CD4-positive, alpha-beta T cell treated with Interleukin-12 subunit alpha and Interleukin-12 subunit beta, for 1 hour (primary cell): ENCODE results near the gene LRRC8E.
A peak's percentile ranks its signal among the peaks of the same experiment; 100 is the strongest.

ENCODE experiments used
- DNase-seq: peaks from one replicate; pipeline ENCODE4 v3.0.0-alpha.2; 2020

Gene LRRC8E

DNA sequence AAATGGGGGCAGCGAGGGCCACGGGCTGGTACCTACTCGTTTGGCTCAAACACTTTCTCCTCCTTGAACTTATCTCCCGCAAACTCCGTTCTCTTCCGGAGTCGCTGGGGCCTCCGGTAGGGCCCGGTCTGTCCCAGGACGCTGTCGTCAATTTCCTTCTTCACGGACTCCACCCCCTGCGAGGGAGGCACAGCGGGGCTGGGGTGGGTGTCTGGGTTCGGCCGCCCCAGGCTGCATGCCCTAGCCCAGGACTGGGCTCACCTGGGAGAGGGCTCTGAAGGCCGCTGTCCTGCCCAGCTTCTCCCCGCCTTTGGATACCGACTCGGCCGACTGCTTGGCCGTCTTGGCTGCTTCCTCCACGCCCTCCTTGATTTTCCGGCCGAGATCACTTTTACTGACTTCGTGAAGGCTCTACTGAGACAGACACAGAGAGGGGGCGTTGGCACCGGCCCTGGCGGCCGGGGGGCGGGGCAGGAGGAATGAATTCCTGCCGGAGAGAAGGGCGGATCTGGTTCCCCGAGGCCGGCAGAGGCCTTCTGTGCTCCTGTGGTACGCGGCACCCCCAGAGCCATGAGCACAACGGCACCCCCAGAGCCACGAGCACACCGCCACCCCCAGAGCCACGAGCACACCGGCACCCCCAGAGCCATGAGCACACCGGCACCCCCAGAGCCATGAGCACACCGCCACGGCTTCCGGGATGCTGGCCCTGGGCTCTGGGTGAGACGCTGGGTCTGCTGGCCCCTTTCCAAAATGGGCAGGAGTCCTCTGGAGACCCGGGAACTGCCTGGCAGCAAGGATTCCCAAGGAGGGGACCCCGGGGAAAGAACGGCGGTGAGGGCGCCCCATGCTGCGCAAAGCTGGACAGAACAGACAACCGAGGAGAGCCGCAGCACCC is 45.8 kb downstream of the LRRC8E start:
- DNase-seq = no peak

- DNase-seq = no peak
Observed at GRCh38 chr19:7934766-7935165, 46.5 kb downstream of the LRRC8E start.

DNA sequence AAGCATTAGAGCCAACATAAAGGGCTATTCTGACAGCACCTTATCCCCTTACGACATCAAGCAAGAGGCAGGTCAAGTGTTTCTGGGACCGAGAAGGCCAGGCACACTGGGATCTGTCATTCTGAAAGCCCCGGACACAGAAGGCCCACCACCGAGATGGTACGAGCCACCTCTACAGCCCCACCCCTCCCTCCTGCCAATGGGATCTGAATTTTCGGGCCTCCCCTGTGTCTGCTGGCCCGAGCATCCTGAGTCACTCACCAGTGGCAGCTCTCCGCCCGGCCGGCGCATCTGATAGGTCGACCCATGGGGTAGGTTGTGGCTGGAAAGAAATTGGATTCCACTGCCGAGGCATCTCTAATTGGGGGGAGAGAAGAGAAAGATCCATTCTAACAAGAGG is 52.5 kb downstream of the LRRC8E start:
- no peak for DNase-seq

DNA sequence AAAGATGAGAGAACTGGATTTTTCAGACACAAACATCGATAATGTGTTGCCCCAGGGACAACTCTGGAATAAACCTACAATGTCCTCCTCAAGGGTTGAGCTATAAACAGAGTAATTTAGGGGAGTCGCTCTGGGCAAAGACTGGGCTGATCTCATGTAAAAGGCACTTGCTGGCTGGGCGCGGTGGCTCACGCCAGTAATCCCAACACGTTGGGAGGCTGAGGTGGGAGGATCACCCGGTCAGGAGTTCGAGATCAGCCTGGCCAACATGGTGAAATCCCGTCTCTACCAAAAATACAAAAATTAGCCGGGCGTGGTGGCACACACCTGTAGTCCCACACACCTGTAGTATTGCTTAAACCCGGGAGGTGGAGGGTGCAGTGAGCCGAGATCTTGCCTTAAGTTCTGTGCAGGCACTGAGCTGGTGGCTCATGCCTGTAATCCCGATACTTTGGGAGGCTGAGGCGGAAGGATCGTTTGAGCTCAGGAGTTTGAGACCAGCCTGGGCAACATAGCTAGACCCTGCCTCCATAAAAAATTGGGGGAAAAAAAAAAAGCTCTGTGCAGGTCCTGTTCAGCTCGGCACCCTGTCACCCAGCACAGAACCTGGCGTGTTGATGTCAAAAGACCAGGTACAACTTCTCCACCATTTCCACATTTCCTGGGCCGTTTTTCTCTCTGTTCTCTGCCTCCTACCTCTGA is 53.7 kb downstream of the LRRC8E start:
- no peak for DNase-seq

DNA sequence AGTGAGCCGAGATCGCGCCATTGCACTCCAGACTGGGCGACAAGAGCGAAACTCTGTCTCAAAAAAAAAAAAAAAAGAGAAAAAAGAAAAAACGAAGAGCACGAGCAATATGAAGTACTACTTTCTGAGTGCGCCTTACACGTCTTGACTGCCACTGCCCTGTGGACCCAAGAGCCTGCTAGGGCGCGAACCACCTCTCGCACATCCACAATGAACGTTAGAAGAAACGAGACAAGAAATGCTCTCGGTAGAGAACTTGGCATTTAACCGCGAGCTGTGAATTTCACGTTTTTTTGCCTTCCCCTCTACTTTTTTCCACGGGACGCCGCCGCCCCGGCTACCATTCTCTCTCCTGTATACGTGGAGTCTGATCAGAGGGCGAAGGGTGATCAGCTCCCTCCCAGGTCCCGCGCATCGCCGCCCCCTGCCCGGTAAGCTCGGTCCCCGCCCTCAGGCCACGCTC is 54.7 kb downstream of the LRRC8E start:
- DNase-seq = no peak

- peak; percentile 99 for DNase-seq
Observed at GRCh38 chr19:7943444-7944176, 55.3 kb downstream of the LRRC8E start, which contains the start of gene TIMM44. TSS of gene TIMM44 (minus strand) at chr19:7943666. CDS start at chr19:7943651, 15 bp downstream.

DNA sequence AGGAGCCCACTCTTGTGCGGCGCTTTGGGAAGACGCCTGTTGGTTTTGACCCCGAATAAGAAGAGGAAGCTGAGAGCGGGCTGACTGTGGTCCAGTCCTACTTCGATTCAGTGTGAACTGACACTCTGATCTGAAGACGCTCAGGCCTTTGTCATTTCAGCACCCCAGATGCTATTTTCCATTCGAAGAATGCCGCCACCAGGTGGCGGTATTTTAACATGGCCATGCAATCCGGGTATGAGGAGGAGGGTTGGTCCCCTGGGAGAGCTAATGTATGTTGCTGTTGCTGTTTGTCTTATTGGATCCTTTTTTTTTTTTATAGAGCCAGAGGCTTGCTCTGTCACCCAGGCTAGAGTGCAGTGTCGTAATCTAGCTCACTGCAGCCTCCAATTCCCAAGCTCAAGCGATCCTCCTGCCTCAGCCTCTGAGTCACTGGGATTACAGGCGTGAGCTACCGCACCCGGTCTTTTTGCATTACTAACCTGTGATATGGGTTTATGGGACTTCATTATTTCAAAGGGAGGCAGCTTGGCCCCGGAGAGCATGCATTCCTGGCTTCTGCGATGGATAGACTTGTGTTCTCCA is 56.0 kb downstream of the LRRC8E start:
- DNase-seq = peak; percentile 87

GRCh38 chr19:7947939-7948338 is 59.6 kb downstream of the LRRC8E start:
- DNase-seq = no peak
